ENCODE measurements around the gene STYK1. TPM values are rescaled to one million over a fixed set of nuclear protein-coding genes. Genes with fewer than 3 reads are reported as not detected.

The STYK1 gene
- total RNA-seq, 1 donor from 2014 or later: 0.68 TPM

DNA sequence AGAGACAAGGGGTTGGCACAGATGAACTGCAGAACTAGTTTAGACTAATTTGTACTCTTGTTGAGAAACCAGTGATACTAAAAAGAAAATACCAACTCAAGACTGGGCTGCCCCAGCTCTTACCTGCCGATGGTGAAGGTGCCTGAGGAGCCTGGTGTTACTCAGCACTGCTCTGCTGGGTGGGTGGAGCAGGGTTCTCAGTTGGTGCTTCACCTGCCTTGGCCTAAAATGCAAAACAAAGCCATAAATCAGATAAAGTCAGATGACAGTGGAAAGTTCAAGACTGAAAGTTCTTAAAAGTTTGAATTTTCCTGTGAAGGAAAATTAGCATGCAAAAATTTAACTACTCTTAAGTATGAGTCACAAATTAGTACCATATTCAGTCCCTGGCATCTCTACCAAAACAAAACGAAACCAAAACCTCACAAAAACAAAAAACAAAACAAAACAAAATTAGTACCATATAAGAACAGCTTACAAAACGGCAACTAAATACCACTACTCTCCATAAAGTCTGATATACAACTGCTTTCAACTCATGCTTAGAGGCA is 27.4 kb upstream of the STYK1 start:
- Mint-ChIP-seq H3K9me3 (no peaks in the 10 kb centered on the region), H3K36me3 (peaks cover 62% of the 10 kb centered on the region), H3K4me3 (no peak overlapping the region), H3K4me1 (ENCODE audit: unreplicated experiment) (no peaks in the 10 kb centered on the region), H3K27ac (peak overlapping the region; percentile 13), H3K27me3 (no peaks in the 10 kb centered on the region)
- no peak for DNase-seq (ENCODE audit: extremely low spot score, unreplicated experiment)
- TF ChIP-seq, protein P1, sequence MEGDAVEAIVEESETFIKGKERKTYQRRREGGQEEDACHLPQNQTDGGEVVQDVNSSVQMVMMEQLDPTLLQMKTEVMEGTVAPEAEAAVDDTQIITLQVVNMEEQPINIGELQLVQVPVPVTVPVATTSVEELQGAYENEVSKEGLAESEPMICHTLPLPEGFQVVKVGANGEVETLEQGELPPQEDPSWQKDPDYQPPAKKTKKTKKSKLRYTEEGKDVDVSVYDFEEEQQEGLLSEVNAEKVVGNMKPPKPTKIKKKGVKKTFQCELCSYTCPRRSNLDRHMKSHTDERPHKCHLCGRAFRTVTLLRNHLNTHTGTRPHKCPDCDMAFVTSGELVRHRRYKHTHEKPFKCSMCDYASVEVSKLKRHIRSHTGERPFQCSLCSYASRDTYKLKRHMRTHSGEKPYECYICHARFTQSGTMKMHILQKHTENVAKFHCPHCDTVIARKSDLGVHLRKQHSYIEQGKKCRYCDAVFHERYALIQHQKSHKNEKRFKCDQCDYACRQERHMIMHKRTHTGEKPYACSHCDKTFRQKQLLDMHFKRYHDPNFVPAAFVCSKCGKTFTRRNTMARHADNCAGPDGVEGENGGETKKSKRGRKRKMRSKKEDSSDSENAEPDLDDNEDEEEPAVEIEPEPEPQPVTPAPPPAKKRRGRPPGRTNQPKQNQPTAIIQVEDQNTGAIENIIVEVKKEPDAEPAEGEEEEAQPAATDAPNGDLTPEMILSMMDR (conservative IDR thresholded peaks at IDR 0.05): no peak

DNA sequence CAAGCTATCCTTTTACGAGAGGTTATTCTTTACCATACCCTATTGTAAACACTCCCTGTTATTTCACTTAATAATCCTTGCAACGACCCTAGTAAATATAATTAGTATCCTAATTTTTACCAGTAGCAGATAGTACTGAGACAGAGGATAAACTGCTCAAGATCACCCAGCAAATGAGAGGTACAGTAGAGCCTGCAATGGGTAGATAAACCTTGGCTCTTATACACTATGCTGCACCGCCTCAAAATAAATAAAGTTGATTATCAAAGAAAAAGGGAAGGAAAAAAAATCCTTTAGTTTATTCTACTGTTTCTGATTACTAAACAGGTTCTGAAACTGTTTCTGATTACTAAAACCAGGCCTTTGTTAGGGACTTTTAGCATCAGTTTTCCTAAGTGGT is 26.7 kb upstream of the STYK1 start:
- no peaks in the 10 kb centered on the region for H3K4me1 Mint-ChIP-seq (ENCODE audit: unreplicated experiment)
- no peak overlapping the region for H3K27ac Mint-ChIP-seq
- peaks cover 62% of the 10 kb centered on the region for H3K36me3 Mint-ChIP-seq
- DNase-seq (ENCODE audit: extremely low spot score, unreplicated experiment): no peak
- H3K27me3 Mint-ChIP-seq: no peaks in the 10 kb centered on the region
- TF ChIP-seq, protein P1 (conservative IDR thresholded peaks at IDR 0.05): no peak
- H3K9me3 Mint-ChIP-seq: no peaks in the 10 kb centered on the region
- H3K4me3 Mint-ChIP-seq: no peak overlapping the region

DNA sequence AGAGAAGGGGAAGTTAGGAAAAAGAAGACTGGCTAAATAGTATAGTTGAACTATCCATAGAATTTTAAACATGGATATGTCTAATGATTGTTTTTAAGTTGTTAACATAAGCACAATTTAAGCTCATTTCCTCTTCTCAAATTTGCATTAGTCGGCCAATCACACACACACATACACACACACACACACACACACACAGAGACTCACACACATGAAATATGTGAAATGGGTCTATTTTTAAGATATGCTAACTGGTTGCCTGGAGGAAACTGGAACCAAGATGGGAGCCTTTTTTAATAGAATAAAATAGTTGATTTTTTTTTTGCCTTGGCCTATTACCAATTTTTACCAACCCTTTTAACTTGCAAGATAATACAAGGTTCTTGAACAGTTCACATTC is 24.0 kb upstream of the STYK1 start:
- TF ChIP-seq, protein P1 (conservative IDR thresholded peaks at IDR 0.05): no peak
- no peaks in the 10 kb centered on the region for H3K4me1 Mint-ChIP-seq (ENCODE audit: unreplicated experiment)
- no peaks in the 10 kb centered on the region for H3K27me3 Mint-ChIP-seq
- H3K9me3 Mint-ChIP-seq: no peaks in the 10 kb centered on the region
- no peak for DNase-seq (ENCODE audit: extremely low spot score, unreplicated experiment)
- peaks cover 71% of the 10 kb centered on the region for H3K36me3 Mint-ChIP-seq
- H3K4me3 Mint-ChIP-seq: no peak overlapping the region
- H3K27ac Mint-ChIP-seq: no peak overlapping the region

DNA sequence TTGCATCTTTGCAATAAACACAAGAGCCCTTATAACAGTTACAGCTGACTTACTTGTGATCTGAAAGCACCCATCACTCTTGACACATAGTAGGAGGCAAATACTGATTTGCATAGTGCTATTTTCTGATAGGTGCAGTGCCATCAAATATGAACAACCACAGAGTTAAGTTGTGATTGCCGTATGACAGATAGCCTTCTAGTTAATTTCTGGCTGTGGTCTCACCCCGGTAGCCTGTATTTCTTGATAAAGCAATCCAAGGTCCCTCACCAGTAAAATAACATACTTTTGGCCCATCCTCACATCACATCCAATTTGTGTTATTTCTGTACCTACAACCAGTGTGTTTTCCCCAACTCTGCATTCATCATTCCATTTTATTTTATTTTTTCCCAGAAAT is 23.3 kb upstream of the STYK1 start:
- H3K27me3 Mint-ChIP-seq: no peaks in the 10 kb centered on the region
- TF ChIP-seq, protein P1 (conservative IDR thresholded peaks at IDR 0.05): no peak

DNA sequence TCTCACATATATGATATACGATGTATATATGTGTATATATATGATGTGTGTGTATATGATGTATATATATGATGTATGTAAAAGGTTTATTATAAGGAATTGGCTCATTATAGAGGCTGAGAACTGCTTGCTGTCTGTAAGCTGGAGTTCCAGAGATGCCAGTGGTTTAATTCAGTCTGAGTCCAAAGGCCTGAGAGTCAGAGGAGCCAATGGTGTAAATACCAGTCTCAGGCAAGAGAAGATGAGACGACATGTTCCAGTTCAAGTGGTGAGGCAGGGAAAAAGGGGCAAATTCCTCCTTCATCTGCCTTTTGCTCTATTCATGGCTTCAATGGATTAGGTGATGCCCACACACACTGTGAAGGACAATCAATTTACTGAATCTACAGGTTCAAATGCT is 17.1 kb upstream of the STYK1 start:
- Mint-ChIP-seq H3K4me1 (ENCODE audit: unreplicated experiment) (no peaks in the 10 kb centered on the region), H3K27ac (no peak overlapping the region), H3K9me3 (peaks cover 6% of the 10 kb centered on the region), H3K36me3 (peaks cover 31% of the 10 kb centered on the region), H3K4me3 (no peak overlapping the region), H3K27me3 (no peaks in the 10 kb centered on the region)
- TF ChIP-seq, protein P1 (conservative IDR thresholded peaks at IDR 0.05): no peak
- no peak for DNase-seq (ENCODE audit: extremely low spot score, unreplicated experiment)

More for the DNA sequence above, 23.3 kb upstream of the STYK1 start:
- Mint-ChIP-seq H3K4me1 (ENCODE audit: unreplicated experiment) (no peaks in the 10 kb centered on the region), H3K4me3 (no peak overlapping the region), H3K36me3 (peaks cover 68% of the 10 kb centered on the region), H3K27ac (no peak overlapping the region), H3K9me3 (no peaks in the 10 kb centered on the region)
- DNase-seq (ENCODE audit: extremely low spot score, unreplicated experiment): no peak

DNA sequence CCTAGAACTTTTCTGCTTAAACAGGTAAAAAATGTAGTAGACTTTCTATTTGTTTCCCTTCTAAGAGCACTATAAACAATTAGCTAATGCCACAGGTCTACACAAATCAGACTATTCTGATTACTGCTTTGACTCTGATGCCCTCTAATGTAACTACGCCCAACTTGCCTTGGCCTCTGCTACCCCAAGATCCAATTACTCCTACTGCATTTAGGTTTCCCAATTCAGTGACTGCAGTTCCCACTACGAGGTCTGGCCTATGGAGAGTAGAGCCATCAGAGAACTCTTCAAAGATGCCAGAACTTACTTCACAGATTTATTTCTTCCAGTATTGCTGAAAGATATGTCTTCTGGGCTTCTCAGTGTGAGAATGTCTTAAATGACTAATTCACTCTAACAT is 15.3 kb upstream of the STYK1 start:
- peaks cover 6% of the 10 kb centered on the region for H3K9me3 Mint-ChIP-seq
- H3K27me3 Mint-ChIP-seq: no peaks in the 10 kb centered on the region
- TF ChIP-seq, protein P1 (conservative IDR thresholded peaks at IDR 0.05): no peak
- H3K4me1 Mint-ChIP-seq (ENCODE audit: unreplicated experiment): no peaks in the 10 kb centered on the region
- no peak overlapping the region for H3K4me3 Mint-ChIP-seq
- no peak for DNase-seq (ENCODE audit: extremely low spot score, unreplicated experiment)
- H3K27ac Mint-ChIP-seq: no peak overlapping the region
- peaks cover 17% of the 10 kb centered on the region for H3K36me3 Mint-ChIP-seq
